Jurkat, Clone E6-1 (cell line): Measurements from ENCODE around the gene GSX1.

Source experiments
- DNase-seq: peaks from one replicate; pipeline ENCODE4 v3.0.0-alpha.2; 2011; ENCODE audit warnings: low read depth, low spot score
- H3K4me3 ChIP-seq: 2 replicates; pipeline ENCODE4 v1.5.1; 2011; ENCODE audit warnings: mild to moderate bottlenecking, low read length, control low read depth, moderate library complexity

GSX1 gene

GRCh38 chr13:27825072-27825471, 32.8 kb downstream of the GSX1 start:
- no peak overlapping the region for H3K4me3 ChIP-seq
- DNase-seq, result no peak

- peak; percentile 72 for DNase-seq
- H3K4me3 ChIP-seq, result peak overlapping the region; percentile 45
Observed at GRCh38 chr13:27826379-27827353, 34.4 kb downstream of the GSX1 start.

- no peak overlapping the region for H3K4me3 ChIP-seq
- no peak for DNase-seq
Observed at GRCh38 chr13:27827646-27828045, 35.4 kb downstream of the GSX1 start.

GRCh38 chr13:27830010-27830409, 37.7 kb downstream of the GSX1 start:
- DNase-seq, result no peak
- peak overlapping the region; percentile 42 for H3K4me3 ChIP-seq

- H3K4me3 ChIP-seq, result no peak overlapping the region
- DNase-seq, result no peak
Observed at GRCh38 chr13:27833206-27833605, 40.9 kb downstream of the GSX1 start.

GRCh38 chr13:27834095-27834494, 41.8 kb downstream of the GSX1 start:
- no peak overlapping the region for H3K4me3 ChIP-seq
- no peak for DNase-seq

- H3K4me3 ChIP-seq, result no peak overlapping the region
- no peak for DNase-seq
Observed at GRCh38 chr13:27835799-27836198, 43.5 kb downstream of the GSX1 start.

GRCh38 chr13:27839809-27840467, 47.7 kb downstream of the GSX1 start:
- H3K4me3 ChIP-seq, result no peak overlapping the region
- DNase-seq, result no peak

GRCh38 chr13:27842571-27842970, 50.3 kb downstream of the GSX1 start:
- no peak for DNase-seq
- no peak overlapping the region for H3K4me3 ChIP-seq
